Retinal pigment epithelial cell (primary cell): Measurements from ENCODE around the gene FAM3C.

Experiments used
- DNase-seq: peaks from one replicate; pipeline ENCODE4 v3.0.0-alpha.2; 2010; ENCODE audit warnings: low read depth
- H3K4me3 ChIP-seq: 2 replicates; pipeline ENCODE4 v1.5.1; 2011; ENCODE audit warnings: mild to moderate bottlenecking, low read length, control low read depth, moderate library complexity
- CTCF ChIP-seq: conservative IDR thresholded peaks from 2 replicates; pipeline ENCODE4 v1.5.1; 2011; ENCODE audit warnings: low read depth, low read length, control low read depth, inconsistent platforms

The FAM3C gene

DNA sequence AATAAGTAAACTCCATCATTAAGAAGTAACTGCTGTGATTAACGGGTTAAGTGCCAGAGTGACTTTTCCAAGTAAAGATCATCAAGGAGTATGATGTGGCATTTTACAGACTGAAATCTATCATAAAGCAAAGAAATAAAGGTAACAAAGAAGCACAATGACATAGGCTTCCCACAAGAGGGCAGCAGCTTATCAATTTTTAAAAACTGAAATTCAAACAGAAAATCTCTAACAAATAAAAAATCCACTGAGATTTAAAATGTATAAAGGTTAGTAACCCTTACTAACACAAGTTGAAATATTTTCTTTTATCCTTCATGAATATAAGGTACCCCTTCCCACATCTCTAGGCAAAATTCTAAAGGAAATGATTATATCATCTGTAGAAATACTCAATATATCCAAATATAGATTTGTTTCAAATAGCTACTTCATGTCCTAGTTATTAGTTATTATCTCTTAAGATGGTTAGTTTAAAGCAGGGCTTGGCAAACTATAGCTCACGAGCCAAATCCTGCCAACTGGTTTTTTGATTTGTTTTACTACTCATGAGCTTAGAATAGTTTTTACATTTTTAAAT lies 29.2 kb downstream of the FAM3C start:
- TF ChIP-seq CTCF = peak; percentile 71
- no peak overlapping the region for H3K4me3 ChIP-seq
- DNase-seq = no peak

DNA sequence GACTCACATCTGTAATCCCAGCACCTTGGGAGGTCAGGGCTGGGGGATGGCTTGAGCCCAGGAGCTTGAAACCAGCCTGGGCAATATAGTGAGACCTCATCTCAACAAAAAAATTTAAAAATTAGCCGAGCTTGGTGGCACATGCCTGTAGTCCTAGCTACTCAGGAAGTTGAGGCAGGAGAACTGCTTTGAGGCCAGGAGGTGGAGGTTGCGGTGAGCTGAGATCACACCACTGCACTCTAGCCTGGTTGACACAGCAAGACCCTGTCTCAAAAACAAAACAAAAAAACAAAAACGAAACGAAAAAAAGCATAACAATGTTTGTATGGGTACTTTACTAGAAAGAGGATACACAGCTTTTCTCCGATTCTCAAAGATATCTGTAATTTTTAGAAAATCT lies 35.5 kb downstream of the FAM3C start:
- no peak for TF ChIP-seq CTCF
- H3K4me3 ChIP-seq = no peak overlapping the region
- no peak for DNase-seq

GRCh38 chr7:121355574-121355973 lies 40.5 kb downstream of the FAM3C start:
- no peak overlapping the region for H3K4me3 ChIP-seq
- no peak for TF ChIP-seq CTCF
- DNase-seq = no peak

DNA sequence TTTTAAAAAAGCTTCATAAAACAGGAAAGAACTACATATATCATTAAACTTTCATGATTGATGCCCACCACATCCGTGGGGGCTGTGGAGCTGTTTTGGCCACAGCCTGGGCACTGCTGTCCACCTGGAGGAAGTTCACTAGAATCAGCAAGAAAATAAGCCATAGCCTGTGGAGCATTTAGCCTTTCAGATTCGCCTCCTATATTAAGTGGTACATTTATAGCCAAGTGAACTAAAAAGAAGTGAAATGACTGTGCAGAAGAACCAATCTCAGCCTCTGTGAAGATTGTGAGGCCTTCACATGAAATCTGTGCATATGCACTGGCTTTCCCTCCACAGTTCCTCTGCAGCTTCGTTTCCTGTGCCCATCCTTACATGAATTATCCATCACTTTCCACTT lies 43.8 kb downstream of the FAM3C start:
- no peak for DNase-seq
- no peak for TF ChIP-seq CTCF
- no peak overlapping the region for H3K4me3 ChIP-seq

DNA sequence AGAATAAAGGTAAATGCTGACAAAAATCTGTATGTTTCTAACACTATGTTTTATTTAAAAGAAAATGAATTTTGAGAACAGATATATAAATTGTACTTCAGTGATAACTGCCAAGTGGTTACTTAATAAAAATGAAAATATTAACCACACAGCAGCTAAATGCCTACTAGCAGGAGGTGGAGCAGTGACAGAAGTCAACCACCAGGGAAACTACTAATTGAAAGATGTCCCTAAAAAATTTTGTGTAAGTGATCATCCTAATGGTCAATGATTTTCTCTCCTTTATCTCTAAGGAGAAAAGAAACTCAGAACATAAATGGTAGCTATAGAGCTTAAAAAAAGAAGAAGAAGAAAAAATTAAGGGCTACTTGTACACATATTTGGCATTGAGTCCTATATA lies 44.4 kb downstream of the FAM3C start:
- no peak for DNase-seq
- peak; percentile 13 for TF ChIP-seq CTCF

DNA sequence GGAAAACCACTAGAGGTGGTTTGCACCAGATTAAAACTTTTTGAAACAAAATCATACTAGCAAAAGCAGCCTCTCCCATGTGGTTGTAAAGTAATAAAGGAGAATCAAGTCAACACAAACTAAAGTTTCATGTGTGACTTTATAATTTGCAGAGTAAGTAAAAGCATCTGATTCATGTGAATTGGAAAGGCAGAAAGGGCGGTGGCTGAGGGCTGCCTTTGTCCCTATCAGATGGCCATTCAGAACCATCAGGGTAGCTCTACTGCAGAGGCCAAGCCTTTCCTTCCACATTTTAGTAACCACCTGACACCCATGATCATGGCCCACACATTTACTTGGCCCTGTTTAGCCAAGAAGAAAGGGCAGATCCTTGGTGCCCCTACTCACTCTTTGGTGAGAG lies 51.6 kb downstream of the FAM3C start:
- no peak overlapping the region for H3K4me3 ChIP-seq
- no peak for DNase-seq
- TF ChIP-seq CTCF = no peak

More for the DNA sequence above, 44.4 kb downstream of the FAM3C start:
- H3K4me3 ChIP-seq = no peak overlapping the region

DNA sequence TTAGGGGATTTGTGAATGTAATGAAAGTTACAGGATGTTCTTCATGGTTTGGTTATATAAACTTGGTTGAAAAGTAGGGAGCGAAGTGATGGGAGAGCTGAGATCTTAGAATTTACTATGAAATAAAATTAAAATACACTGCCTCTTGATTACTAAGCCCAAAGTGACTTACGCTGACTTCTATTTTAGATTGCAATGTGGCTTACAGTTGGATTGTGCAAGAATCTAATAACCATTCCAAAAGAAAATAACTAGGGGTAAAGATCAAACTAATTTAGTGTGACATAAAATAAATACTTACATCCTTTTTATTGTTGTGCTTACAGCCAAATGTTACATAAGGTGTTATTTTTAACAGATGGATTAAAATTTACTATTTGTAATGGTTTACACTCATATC lies 52.0 kb downstream of the FAM3C start:
- H3K4me3 ChIP-seq = no peak overlapping the region
- no peak for TF ChIP-seq CTCF
- peak; percentile 48 for DNase-seq
